ENCODE results near the gene ACTR1A. TPM values are rescaled to one million over a fixed set of nuclear protein-coding genes. Genes with fewer than 3 reads are reported as not detected.

Gene ACTR1A
- total and polyA plus RNA-seq, 8 donors = 41.5 to 277 (median 61.1) TPM

DNA sequence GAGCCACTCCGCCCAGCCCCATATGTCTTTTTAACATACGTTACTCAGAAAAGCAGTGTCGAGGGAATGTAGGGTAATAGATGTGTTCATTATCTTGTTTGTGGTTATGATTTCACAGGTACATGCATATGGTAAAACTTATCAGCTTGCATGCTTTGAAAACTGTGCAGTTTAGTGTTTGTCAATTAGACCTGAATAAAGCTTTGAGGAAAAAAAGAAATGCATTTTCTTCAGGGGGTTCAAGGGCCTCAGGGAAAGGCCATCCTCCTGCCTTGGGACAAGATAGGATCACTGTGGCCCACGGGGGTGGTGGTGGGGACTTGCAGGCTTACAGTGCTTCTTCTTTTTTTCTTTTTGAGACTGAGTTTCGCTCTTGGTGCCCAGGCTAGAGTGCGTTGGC, 35.2 kb downstream of the ACTR1A start:
- Histone ChIP-seq H3K4me1 (peaks cover 5 to 37% (median 21%) of the 10 kb centered on the region in 4 donors), H3K36me3 (peaks cover 0 to 19% (median 7%) of the 10 kb centered on the region in 4 donors), H3K9me3 (no peaks in the 10 kb centered on the region), H3K27me3 (no peaks in the 10 kb centered on the region), H3K4me3 (no peak overlapping the region), H3K27ac (peak overlapping the region in 3 of 5 donors; percentile 33 to 70 (median 56))
- DNase-seq = no peak
- no peak for TF ChIP-seq POLR2AphosphoS5 (IDR thresholded peaks at IDR 0.05)
- TF ChIP-seq EP300 (IDR thresholded peaks at IDR 0.05) = no peak
- no peak for TF ChIP-seq POLR2A (IDR thresholded peaks at IDR 0.05)
- TF ChIP-seq, protein P1, sequence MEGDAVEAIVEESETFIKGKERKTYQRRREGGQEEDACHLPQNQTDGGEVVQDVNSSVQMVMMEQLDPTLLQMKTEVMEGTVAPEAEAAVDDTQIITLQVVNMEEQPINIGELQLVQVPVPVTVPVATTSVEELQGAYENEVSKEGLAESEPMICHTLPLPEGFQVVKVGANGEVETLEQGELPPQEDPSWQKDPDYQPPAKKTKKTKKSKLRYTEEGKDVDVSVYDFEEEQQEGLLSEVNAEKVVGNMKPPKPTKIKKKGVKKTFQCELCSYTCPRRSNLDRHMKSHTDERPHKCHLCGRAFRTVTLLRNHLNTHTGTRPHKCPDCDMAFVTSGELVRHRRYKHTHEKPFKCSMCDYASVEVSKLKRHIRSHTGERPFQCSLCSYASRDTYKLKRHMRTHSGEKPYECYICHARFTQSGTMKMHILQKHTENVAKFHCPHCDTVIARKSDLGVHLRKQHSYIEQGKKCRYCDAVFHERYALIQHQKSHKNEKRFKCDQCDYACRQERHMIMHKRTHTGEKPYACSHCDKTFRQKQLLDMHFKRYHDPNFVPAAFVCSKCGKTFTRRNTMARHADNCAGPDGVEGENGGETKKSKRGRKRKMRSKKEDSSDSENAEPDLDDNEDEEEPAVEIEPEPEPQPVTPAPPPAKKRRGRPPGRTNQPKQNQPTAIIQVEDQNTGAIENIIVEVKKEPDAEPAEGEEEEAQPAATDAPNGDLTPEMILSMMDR (IDR thresholded peaks at IDR 0.05) = no peak
- intact Hi-C loops (cut with DNase I; ENCODE audit: low total_unique reads) = no loop called here
- 62 to 79% (median 72%) methylated on average over 6 of the region's 6 CpGs for WGBS, 5 donors

DNA sequence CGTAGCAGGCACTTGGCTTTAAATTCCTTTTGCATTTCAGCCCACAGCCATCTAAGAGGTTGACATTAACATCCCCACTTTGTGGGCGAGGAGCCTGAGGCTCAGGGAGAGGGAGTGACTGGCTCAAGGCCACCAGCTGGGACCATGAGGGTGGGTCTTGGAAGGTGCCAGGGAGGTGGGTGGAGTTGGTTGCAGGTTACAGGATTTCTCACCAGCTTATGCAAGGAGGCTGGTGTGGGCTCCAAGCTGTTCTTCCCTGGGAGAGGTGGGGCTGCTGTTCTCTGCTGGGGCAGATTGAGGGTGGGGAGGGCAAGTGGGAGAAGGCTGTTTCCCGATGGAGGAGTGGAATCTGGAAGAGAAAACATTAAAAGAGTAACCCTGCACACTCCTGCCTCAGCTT, 37.0 kb downstream of the ACTR1A start:
- WGBS, 5 donors = 59 to 70% (median 66%) methylated on average over 3 of the region's 3 CpGs

DNA sequence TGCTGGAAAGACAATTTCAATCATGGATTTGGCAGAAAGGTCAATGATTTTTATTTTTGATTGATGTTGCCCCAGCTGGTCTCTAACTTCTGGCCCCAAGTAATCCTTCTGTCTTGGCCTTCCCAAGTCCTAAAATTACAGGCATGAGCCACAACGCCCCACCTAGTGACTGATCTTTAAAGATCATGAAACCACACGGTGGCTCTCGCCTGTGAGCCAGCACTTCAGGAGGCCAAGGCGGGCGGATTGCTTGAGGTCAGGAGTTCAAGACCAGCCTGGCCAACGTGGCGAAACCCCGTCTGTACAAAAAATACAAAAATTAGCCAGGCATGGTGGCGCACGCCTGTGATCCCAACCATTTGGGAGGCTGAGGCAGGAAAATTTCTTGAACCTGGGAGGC, 38.5 kb downstream of the ACTR1A start:
- 81 to 84% (median 82%) methylated on average over 10 of the region's 10 CpGs for WGBS, 5 donors

More for the DNA sequence above, 37.0 kb downstream of the ACTR1A start:
- TF ChIP-seq POLR2A (IDR thresholded peaks at IDR 0.05) (no peak), EP300 (IDR thresholded peaks at IDR 0.05) (no peak), POLR2AphosphoS5 (IDR thresholded peaks at IDR 0.05) (no peak)
- TF ChIP-seq, protein P1 (IDR thresholded peaks at IDR 0.05) = no peak
- no peaks in the 10 kb centered on the region for H3K9me3 ChIP-seq
- peaks cover 0 to 10% (median under 1%) of the 10 kb centered on the region in 4 donors for H3K36me3 ChIP-seq
- DNase-seq = no peak
- H3K4me3 ChIP-seq = no peak overlapping the region
- intact Hi-C loops (cut with DNase I; ENCODE audit: low total_unique reads) = no loop called here
- peaks cover 10 to 54% (median 36%) of the 10 kb centered on the region in 4 donors for H3K4me1 ChIP-seq
- H3K27me3 ChIP-seq = no peaks in the 10 kb centered on the region
- H3K27ac ChIP-seq = no peak overlapping the region

DNA sequence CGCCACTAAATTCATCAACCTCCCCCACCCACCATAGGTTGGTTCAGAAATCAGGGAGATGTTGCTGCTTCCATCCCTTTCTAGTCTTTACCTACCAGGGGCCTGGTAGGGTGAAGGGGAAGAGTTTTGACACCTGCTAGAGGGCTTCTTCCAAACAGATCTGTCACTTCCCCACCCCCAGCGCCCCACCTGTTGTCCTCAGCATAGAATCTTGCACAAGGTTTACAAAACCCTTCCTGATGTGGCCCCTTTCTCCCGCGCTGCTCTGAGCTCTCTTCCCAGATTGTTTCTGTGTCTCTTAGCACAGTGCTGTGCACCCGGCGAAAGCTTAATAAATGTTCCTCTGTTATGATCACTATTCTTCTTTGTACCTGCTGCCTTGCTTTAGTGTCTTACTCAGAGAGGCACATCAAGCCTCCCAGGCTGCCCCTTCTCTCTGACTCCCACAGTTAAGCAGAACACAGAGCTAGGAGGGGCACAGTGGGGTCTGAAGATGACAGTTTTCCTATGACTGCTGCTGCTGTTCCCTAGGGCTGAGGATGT, 39.9 kb downstream of the ACTR1A start:
- no peak for DNase-seq
- Histone ChIP-seq H3K9me3 (no peaks in the 10 kb centered on the region), H3K27me3 (no peaks in the 10 kb centered on the region), H3K4me1 (peaks cover 10 to 37% (median 25%) of the 10 kb centered on the region in 4 donors), H3K27ac (no peak overlapping the region), H3K36me3 (no peaks in the 10 kb centered on the region), H3K4me3 (peak overlapping the region in 2 of 4 donors; percentile 13 to 29)
- TF ChIP-seq POLR2A (IDR thresholded peaks at IDR 0.05) = no peak
- TF ChIP-seq POLR2AphosphoS5 (IDR thresholded peaks at IDR 0.05) = no peak
- TF ChIP-seq EP300 (IDR thresholded peaks at IDR 0.05) = no peak
- TF ChIP-seq, protein P1 (IDR thresholded peaks at IDR 0.05) = no peak
- 65 to 75% (median 67%) methylated on average over 6 of the region's 6 CpGs for WGBS, 5 donors
- intact Hi-C loops (cut with DNase I; ENCODE audit: low total_unique reads) = no loop called here

More for the DNA sequence above, 38.5 kb downstream of the ACTR1A start:
- intact Hi-C loops (cut with DNase I; ENCODE audit: low total_unique reads) = no loop called here
- H3K36me3 ChIP-seq = no peaks in the 10 kb centered on the region
- H3K4me1 ChIP-seq = peaks cover 10 to 51% (median 36%) of the 10 kb centered on the region in 4 donors
- no peak overlapping the region for H3K27ac ChIP-seq
- no peaks in the 10 kb centered on the region for H3K9me3 ChIP-seq
- no peak for DNase-seq
- no peaks in the 10 kb centered on the region for H3K27me3 ChIP-seq
- no peak overlapping the region for H3K4me3 ChIP-seq
- TF ChIP-seq, protein P1 (IDR thresholded peaks at IDR 0.05) = no peak
- TF ChIP-seq EP300 (IDR thresholded peaks at IDR 0.05) (no peak), POLR2A (IDR thresholded peaks at IDR 0.05) (no peak), POLR2AphosphoS5 (IDR thresholded peaks at IDR 0.05) (no peak)
